GM23248 (cell line): ENCODE data around the gene CD37. TPM values are rescaled to one million over a fixed set of nuclear protein-coding genes. Genes with fewer than 3 reads are reported as not detected.
A peak's percentile ranks its signal among the peaks of the same experiment; 100 is the strongest.

Source experiments
- DNase-seq: peaks from one replicate; pipeline ENCODE4 v3.0.0-alpha.2; 2015
- H2AFZ ChIP-seq: fragments of 200-600 bp; sonication (generic); 2 replicates; pipeline ENCODE4 v1.6.1; 2016; ENCODE audit warnings: antibody characterized with exemption
- H3F3A ChIP-seq: fragments of 200-600 bp; sonication (generic); 2 replicates; pipeline ENCODE4 v1.6.1; 2016; ENCODE audit warnings: mild to moderate bottlenecking, antibody characterized with exemption, mixed run types; ENCODE audit not compliant: insufficient read depth
- H3K27ac ChIP-seq: fragments of 200-600 bp; sonication (generic); 2 replicates; pipeline ENCODE4 v1.5.1; 2016; ENCODE audit warnings: mild to moderate bottlenecking
- H3K27me3 ChIP-seq: fragments of 200-600 bp; sonication (generic); replicated peaks from 2 replicates; pipeline ENCODE4 v1.6.1; 2016; ENCODE audit warnings: mild to moderate bottlenecking; ENCODE audit not compliant: insufficient read depth
- H3K36me3 ChIP-seq: fragments of 200-600 bp; sonication (generic); 2 replicates; pipeline ENCODE4 v1.6.1; 2016; ENCODE audit warnings: low read depth, mild to moderate bottlenecking
- H3K4me1 ChIP-seq: fragments of 200-600 bp; sonication (generic); 2 replicates; pipeline ENCODE4 v1.6.1; 2016; ENCODE audit warnings: mild to moderate bottlenecking; ENCODE audit not compliant: insufficient read depth
- H3K4me2 ChIP-seq: fragments of 200-600 bp; sonication (generic); one replicate; pipeline ENCODE4 v1.6.1; 2016; ENCODE audit warnings: mild to moderate bottlenecking; ENCODE audit not compliant: unreplicated experiment
- H3K4me3 ChIP-seq: fragments of 200-600 bp; sonication (generic); 2 replicates; pipeline ENCODE4 v1.5.1; 2016; ENCODE audit warnings: mild to moderate bottlenecking
- H3K79me2 ChIP-seq: fragments of 200-600 bp; sonication (generic); 2 replicates; pipeline ENCODE4 v1.6.1; 2016; ENCODE audit warnings: mild to moderate bottlenecking; ENCODE audit not compliant: insufficient read depth
- H3K9ac ChIP-seq: fragments of 200-600 bp; sonication (generic); 2 replicates; pipeline ENCODE4 v1.6.1; 2016; ENCODE audit warnings: mild to moderate bottlenecking
- H3K9me2 ChIP-seq: fragments of 200-600 bp; sonication (generic); 2 replicates; pipeline ENCODE4 v1.6.1; 2016; ENCODE audit warnings: mixed run types, mild to moderate bottlenecking, moderate library complexity; ENCODE audit not compliant: insufficient read depth
- H3K9me3 ChIP-seq: fragments of 200-600 bp; sonication (generic); one replicate; pipeline ENCODE4 v1.6.1; 2017; ENCODE audit warnings: low read depth
- H4K20me1 ChIP-seq: fragments of 200-600 bp; sonication (generic); 2 replicates; pipeline ENCODE4 v1.6.0; 2016; ENCODE audit not compliant: insufficient read depth
- EZH2 ChIP-seq: fragments of 200-600 bp; sonication (generic); IDR thresholded peaks from 2 replicates; pipeline ENCODE4 v1.6.1; 2018; ENCODE audit warnings: antibody characterized with exemption, mild to moderate bottlenecking; ENCODE audit not compliant: insufficient read depth, poor library complexity, severe bottlenecking
- EZH2phosphoT487 ChIP-seq: fragments of 200-600 bp; sonication (generic); IDR thresholded peaks from 2 replicates; pipeline ENCODE4 v1.6.1; 2018; ENCODE audit warnings: antibody characterized with exemption, moderate library complexity, mild to moderate bottlenecking, low read depth; ENCODE audit not compliant: insufficient read depth
- WGBS, 2 experiments: methylation state at CpG; one replicate each; pipeline ENCODE4 v1.1.6; 2015 to 2017; ENCODE audit warnings: low lambda C conversion rate in 2 of 2, low coverage in 1 of 2; ENCODE audit errors: missing lambda C conversion rate in 2 of 2; 5-methylcytosine and 5-hydroxymethylcytosine counted together
- in situ Hi-C: fragments of 300-500 bp; cut with MboI; formaldehyde crosslinking; loops from 2 replicates; pipeline ENCODE4 v1.15.0; 2020
- polyA plus RNA-seq: library from polyadenylated mRNA; unstranded; fragments of >200 nt; fragmentation: Nextera tagmentation; extraction: Ambion mirVana; gene quantifications from 2 replicates; pipeline ENCODE4 v1.2.1, GENCODE V29; 2016
- total RNA-seq: library from RNA; depleted of rRNA; stranded (reverse); fragments of >200 nt; shearing (Covaris generic); gene quantifications from 2 replicates; pipeline ENCODE4 v1.2.3, GENCODE V29; 2014

Gene CD37
- total and polyA plus RNA-seq, 2 experiments from 2014 or later = 1.8 TPM; not detected in 1

- WGBS, 2 experiments = 44 to 65% methylated on average over 3 of the region's 3 CpGs
- Histone ChIP-seq H3K9me3 (no peaks in the 10 kb centered on the region), H3K9me2 (no peaks in the 10 kb centered on the region), H2AFZ (no peak overlapping the region), H3K9ac (no peak overlapping the region), H3K4me2 (no peak overlapping the region), H3K27me3 (no peaks in the 10 kb centered on the region), H3K4me1 (no peaks in the 10 kb centered on the region), H3F3A (no peaks in the 10 kb centered on the region), H3K27ac (no peak overlapping the region), H3K4me3 (no peak overlapping the region), H3K36me3 (no peaks in the 10 kb centered on the region), H4K20me1 (no peaks in the 10 kb centered on the region), H3K79me2 (no peaks in the 10 kb centered on the region)
- peak; percentile 61 for DNase-seq
- no peak for TF ChIP-seq EZH2phosphoT487
- no peak for TF ChIP-seq EZH2
- in situ Hi-C loops = no loop called here
Measured at GRCh38 chr19:49333418-49333805, 1.8 kb upstream of the CD37 start.

DNA sequence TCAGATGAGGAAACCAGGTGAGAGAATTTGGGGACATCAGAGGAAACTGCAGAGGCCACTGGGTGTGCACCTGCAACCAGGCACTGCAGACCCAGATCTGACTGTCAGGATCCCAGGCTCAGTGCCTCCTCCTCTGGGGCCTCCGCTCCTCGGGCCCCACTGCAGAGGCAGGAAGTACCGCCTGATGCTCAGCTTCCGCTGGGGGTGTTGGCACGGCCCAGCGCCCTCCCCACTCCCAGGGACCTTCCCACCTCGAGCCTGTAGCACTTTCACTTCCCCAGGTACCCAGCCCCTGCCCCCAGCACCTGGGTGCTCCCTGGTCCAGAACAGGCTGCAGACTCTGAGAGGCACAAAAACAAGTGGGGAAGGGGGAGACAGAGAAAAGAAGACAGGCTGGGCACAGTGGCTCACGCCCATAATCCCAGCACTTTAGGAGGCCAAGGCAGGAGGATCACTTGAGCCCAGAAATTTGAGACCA lies 1.4 kb upstream of the CD37 start:
- WGBS, 2 experiments = 42 to 44% methylated on average over 8 of the region's 8 CpGs
- Histone ChIP-seq H3K4me3 (no peak overlapping the region), H3K4me2 (no peak overlapping the region), H3K9me3 (no peaks in the 10 kb centered on the region), H2AFZ (no peak overlapping the region), H3K4me1 (no peaks in the 10 kb centered on the region), H3F3A (no peaks in the 10 kb centered on the region), H3K9me2 (no peaks in the 10 kb centered on the region), H3K79me2 (no peaks in the 10 kb centered on the region), H3K27me3 (no peaks in the 10 kb centered on the region), H3K9ac (no peak overlapping the region), H3K36me3 (no peaks in the 10 kb centered on the region), H3K27ac (no peak overlapping the region), H4K20me1 (no peaks in the 10 kb centered on the region)
- DNase-seq = no peak
- TF ChIP-seq EZH2 (no peak), EZH2phosphoT487 (no peak)
- in situ Hi-C loops = no loop called here

DNA sequence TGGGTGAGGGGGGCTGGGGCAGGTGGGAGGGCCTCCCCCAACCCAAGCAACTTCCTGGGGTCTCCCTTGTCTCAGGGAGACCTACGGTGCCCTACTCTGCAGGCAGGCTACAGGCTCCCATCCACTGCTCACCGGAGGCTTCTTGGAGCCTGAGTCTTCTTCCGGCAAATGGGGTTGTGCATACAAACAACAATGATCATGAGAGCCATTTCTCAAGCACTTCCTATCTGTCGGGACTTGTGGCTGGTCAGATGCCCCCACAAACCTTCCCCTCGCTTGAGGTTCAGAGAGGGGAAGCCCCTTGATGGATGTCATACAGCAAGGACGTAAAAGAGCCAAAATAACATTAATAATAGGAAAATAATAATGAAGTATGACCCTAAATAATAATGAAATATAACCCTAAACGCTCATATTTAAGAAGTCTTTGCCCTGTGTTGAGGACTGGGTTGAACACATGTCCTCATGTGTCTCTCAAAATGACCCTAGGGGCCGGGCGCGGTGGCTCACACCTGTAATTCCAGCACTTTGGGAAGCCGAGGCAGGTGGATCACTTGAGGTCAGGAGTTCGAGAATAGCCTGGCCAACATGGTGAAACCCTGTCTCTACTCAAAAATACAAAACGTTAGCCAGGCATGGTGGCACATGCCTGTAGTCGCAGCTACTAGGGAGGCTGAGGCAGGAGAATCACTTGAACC lies 727 bp downstream of the CD37 start:
- no peaks in the 10 kb centered on the region for H3K79me2 ChIP-seq
- 73 to 74% methylated on average over 14 of the region's 14 CpGs for WGBS, 2 experiments
- no peaks in the 10 kb centered on the region for H3K36me3 ChIP-seq
- DNase-seq = no peak
- no peaks in the 10 kb centered on the region for H3K9me2 ChIP-seq
- no peak overlapping the region for H3K4me2 ChIP-seq
- no peaks in the 10 kb centered on the region for H4K20me1 ChIP-seq
- H3K9me3 ChIP-seq = no peaks in the 10 kb centered on the region
- no peak overlapping the region for H3K4me3 ChIP-seq
- H3F3A ChIP-seq = no peaks in the 10 kb centered on the region
- no peak overlapping the region for H3K9ac ChIP-seq
- no peak overlapping the region for H3K27ac ChIP-seq
- H3K4me1 ChIP-seq = no peaks in the 10 kb centered on the region
- no peaks in the 10 kb centered on the region for H3K27me3 ChIP-seq
- TF ChIP-seq EZH2 (no peak), EZH2phosphoT487 (no peak)
- in situ Hi-C loops = no loop called here
- no peak overlapping the region for H2AFZ ChIP-seq

DNA sequence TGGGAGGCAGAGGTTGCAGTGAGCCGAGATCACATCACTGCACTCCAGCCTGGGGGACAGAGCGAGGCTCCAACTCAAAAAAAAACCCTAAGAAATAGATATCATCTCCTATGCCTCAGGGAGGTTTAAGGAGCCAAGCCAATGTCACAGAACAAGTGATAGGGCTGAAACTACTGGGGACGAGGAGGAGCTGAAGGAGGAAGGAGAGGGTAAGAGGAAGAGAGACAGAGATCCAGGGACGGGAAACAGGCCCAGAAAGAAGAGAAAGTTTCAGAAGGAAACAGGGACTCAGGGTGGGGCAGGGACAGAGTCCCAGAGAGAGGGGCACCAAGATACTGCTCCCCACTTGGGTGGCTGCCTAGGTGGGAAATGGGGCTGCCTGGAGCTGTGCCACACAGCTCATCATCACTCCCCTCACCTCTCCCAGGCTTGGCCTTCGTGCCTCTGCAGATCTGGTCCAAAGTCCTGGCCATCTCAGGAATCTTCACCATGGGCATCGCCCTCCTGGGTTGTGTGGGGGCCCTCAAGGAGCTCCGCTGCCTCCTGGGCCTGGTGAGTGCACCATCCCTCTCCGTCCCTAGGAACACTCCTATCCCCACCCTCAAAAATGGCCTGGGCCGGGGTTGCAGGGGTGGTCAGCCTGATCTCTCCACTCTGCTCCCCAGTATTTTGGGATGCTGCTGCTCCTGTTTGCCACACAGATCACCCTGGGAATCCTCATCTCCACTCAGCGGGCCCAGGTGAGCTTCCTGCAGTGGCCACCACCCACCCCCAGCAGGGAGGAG lies 1.5 kb downstream of the CD37 start:
- H3K4me1 ChIP-seq = no peaks in the 10 kb centered on the region
- TF ChIP-seq EZH2 = no peak
- TF ChIP-seq EZH2phosphoT487 = no peak
- H3F3A ChIP-seq = no peaks in the 10 kb centered on the region
- WGBS, 2 experiments = 88 to 89% methylated on average over 8 to 10 of the region's 10 CpGs
- no peak overlapping the region for H3K4me3 ChIP-seq
- H3K27ac ChIP-seq = no peak overlapping the region
- H3K27me3 ChIP-seq = no peaks in the 10 kb centered on the region
- no peak overlapping the region for H3K9ac ChIP-seq
- H3K79me2 ChIP-seq = no peaks in the 10 kb centered on the region
- DNase-seq = no peak
- H3K36me3 ChIP-seq = no peaks in the 10 kb centered on the region
- H2AFZ ChIP-seq = no peak overlapping the region
- H4K20me1 ChIP-seq = no peaks in the 10 kb centered on the region
- in situ Hi-C loops = no loop called here
- H3K9me2 ChIP-seq = no peaks in the 10 kb centered on the region
- no peaks in the 10 kb centered on the region for H3K9me3 ChIP-seq
- no peak overlapping the region for H3K4me2 ChIP-seq
